ENCODE results near the gene TPD52L2. TPM values are rescaled to one million over a fixed set of nuclear protein-coding genes. Genes with fewer than 3 reads are reported as not detected.
A peak's percentile ranks its signal among the peaks of the same experiment; 100 is the strongest.

TPD52L2 gene
- total RNA-seq, 1 experiment from 2014 or later: 113 TPM

DNA sequence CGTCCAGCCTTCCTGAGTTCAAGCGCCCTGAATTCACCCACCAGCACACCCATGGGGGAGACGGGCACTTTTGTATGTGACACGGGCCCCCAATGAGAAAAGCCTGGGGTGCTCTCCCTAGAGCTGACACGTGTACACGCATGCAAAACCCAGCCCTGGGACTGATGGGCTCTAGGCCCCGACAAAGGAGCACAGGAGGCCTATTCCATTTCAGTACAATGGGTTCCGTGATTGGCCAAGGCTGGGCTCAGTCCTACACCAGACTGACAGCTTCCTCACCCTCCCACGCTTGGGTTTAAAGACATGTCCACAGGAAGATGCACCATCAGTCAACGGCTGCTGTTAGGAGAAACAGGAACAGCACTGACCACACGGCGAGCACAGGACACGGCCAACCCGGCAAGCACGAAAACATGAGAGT lies 42.8 kb upstream of the TPD52L2 start:
- TF ChIP-seq, protein P1, sequence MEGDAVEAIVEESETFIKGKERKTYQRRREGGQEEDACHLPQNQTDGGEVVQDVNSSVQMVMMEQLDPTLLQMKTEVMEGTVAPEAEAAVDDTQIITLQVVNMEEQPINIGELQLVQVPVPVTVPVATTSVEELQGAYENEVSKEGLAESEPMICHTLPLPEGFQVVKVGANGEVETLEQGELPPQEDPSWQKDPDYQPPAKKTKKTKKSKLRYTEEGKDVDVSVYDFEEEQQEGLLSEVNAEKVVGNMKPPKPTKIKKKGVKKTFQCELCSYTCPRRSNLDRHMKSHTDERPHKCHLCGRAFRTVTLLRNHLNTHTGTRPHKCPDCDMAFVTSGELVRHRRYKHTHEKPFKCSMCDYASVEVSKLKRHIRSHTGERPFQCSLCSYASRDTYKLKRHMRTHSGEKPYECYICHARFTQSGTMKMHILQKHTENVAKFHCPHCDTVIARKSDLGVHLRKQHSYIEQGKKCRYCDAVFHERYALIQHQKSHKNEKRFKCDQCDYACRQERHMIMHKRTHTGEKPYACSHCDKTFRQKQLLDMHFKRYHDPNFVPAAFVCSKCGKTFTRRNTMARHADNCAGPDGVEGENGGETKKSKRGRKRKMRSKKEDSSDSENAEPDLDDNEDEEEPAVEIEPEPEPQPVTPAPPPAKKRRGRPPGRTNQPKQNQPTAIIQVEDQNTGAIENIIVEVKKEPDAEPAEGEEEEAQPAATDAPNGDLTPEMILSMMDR (IDR thresholded peaks at IDR 0.05): no peak
- no peak for TF ChIP-seq TCF7L2 (IDR thresholded peaks at IDR 0.05; ENCODE audit: low read depth, low read length)
- TF ChIP-seq POLR2AphosphoS5 (IDR thresholded peaks at IDR 0.05; ENCODE audit: low read depth, low read length): no peak
- H3K4me3 ChIP-seq (ENCODE audit: low read depth in 2 of 2, low read length in 2 of 2): no peak overlapping the region
- DNase-seq (ENCODE audit: low read depth, low spot score) (no peak), ATAC-seq (peak; percentile 37; the same call in 1 of the 2 replicates)
- H3K4me1 ChIP-seq (ENCODE audit: control insufficient read depth, insufficient read depth, low read length): peaks cover 22% of the 10 kb centered on the region
- intact Hi-C loops (cut with micrococcal nuclease; ENCODE audit: unreplicated experiment) (no loop called here), in situ Hi-C loops (cut with HindIII; ENCODE audit: low pct_unique_long_range_greater_than_20kb, low sequenced_read_pairs) (no loop called here)
- ChIA-PET POLR2A (no interaction called here), CTCF (no interaction called here)
- H3K27me3 ChIP-seq (ENCODE audit: control insufficient read depth, insufficient read depth, low read length): no peaks in the 10 kb centered on the region
- H3K27ac ChIP-seq (ENCODE audit: low read length): peak overlapping the region; percentile 13; the same call in 1 of the 2 replicates
- BruUV-seq (replicated peaks): no TSS peak
- H3K9me3 ChIP-seq (ENCODE audit: control insufficient read depth, insufficient read depth, low read depth, low read length): no peaks in the 10 kb centered on the region
- H3K36me3 ChIP-seq (ENCODE audit: control insufficient read depth, insufficient read depth, low read length): no peaks in the 10 kb centered on the region

- ChIA-PET CTCF (no interaction called here), POLR2A (no interaction called here)
- intact Hi-C loops (cut with micrococcal nuclease; ENCODE audit: unreplicated experiment): no loop called here
- Histone ChIP-seq H3K27ac (ENCODE audit: low read length) (peak overlapping the region; percentile 18), H3K9me3 (ENCODE audit: control insufficient read depth, insufficient read depth, low read depth, low read length) (no peaks in the 10 kb centered on the region), H3K4me3 (ENCODE audit: low read depth in 2 of 2, low read length in 2 of 2) (no peak overlapping the region), H3K27me3 (ENCODE audit: control insufficient read depth, insufficient read depth, low read length) (no peaks in the 10 kb centered on the region), H3K36me3 (ENCODE audit: control insufficient read depth, insufficient read depth, low read length) (no peaks in the 10 kb centered on the region), H3K4me1 (ENCODE audit: control insufficient read depth, insufficient read depth, low read length) (peaks cover 29% of the 10 kb centered on the region)
- in situ Hi-C loops (cut with HindIII; ENCODE audit: low pct_unique_long_range_greater_than_20kb, low sequenced_read_pairs): no loop called here
- ATAC-seq (no peak), DNase-seq (ENCODE audit: low read depth, low spot score) (no peak)
- TF ChIP-seq REST (IDR thresholded peaks at IDR 0.05; ENCODE audit: insufficient read depth in 1 of 2, low read depth in 2 of 2, low read length in 1 of 2): no peak
- TF ChIP-seq SIN3A (IDR thresholded peaks at IDR 0.05; ENCODE audit: borderline replicate concordance, insufficient read depth, low read depth, low read length): no peak
- TF ChIP-seq TCF7L2 (IDR thresholded peaks at IDR 0.05; ENCODE audit: low read depth, low read length): no peak
- no peak for TF ChIP-seq POLR2AphosphoS5 (IDR thresholded peaks at IDR 0.05; ENCODE audit: low read depth, low read length)
- TF ChIP-seq, protein P1 (IDR thresholded peaks at IDR 0.05): no peak
- no TSS peak for BruUV-seq (replicated peaks)
These were observed 41.3 kb upstream of the TPD52L2 start for GRCh38 chr20:63823691-63824311.
